Cardiac septum (tissue), 1 donor: ENCODE results near the gene SCYL1. TPM values are rescaled to one million over a fixed set of nuclear protein-coding genes. Genes with fewer than 3 reads are reported as not detected.

Experiments used
- DNase-seq: peaks from one replicate; pipeline ENCODE4 v3.0.0-alpha.2; 2020; ENCODE audit warnings: low spot score
- intact Hi-C: fragments of 100-400 bp; cut with DNase I; formaldehyde crosslinking; loops from one replicate; pipeline ENCODE4 v1.14.0; 2022
- total RNA-seq: library from RNA; stranded (reverse); fragmentation: NEBNext Ultra II Directional; extraction: Animal tissue kit (Norgen Biotek cat#: 25700); gene quantifications from one replicate; pipeline ENCODE4 v1.2.1, GENCODE V29; 2021
- donor health status: DM: no; HTN: no; CAD: no.

SCYL1 gene
- total RNA-seq, 1 donor from 2014 or later, result 60.2 TPM

DNA sequence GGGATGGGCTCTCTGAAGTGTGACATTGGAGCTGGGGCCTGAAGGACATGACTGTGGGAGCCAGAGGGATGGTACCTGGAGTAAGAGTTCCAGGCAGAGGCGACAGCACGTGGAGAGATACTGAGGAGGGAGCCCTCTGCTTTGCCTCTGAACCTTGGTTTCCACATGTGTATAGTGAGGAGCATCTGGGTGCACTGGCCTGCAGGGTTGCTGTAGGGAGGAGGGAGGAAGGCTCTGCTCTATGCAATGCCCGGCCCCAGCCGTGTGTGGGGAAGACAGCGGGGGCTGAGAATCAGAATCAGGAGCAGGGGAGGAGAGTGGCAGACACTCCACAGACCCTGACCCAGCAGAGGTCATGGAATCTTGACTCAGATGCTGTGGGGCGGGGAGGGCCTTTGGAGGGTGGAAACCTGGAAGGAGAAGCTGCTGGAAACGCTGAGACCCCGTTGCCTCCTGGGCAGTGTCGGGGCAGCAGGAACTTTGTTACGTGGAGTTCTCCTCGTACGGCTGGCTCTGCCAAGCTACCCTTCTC is 4.0 kb downstream of the SCYL1 start:
- intact Hi-C loops, result no loop called here
- no peak for DNase-seq

DNA sequence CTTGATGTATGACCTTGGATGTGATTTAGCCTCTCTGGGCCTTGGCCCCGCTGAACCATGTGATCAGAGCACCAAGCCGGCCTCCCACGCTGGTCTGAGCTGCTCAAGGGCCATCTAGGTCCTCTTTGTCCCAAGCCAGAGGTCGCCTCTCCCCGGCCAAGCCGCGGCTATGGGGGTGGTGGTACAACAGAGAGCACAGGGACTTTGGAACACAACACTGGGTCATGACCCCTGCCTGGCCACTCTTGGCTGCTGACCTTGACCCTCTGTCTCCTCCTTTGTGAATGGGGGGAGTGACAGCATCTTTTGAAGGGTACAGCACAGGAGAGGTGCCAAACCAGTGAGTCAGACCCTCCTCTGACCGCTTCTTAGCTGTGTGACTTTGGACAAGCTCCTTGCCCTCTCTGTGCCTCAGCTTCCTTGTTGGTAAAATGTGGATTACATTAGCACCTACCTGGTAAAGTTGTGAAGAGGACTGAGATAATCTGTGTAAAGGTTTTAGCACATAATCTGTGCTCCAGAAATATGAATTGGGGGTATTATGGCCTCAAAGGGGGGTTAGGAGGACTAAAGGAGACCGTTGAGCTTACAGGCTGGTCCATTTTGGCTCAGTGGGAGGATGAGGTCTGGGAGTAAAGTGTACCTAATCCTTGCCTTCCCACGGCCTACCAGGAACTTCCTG is 4.7 kb downstream of the SCYL1 start:
- no peak for DNase-seq

DNA sequence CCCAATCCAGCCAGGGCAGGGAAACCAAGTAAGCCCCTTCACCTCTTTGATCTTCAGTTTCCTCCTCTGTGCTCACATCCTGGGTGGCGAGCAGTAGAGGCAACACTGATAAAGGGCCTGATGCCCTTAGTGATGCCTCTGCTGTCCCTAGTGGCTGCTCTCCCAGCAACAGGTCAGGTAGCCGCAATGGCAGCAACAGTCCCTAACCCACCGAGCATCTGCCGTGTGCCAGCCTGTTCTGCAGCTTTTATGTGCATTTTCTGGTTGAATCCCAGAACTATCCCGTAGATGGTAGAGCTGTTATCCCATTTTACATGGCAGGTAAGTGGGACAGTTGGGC is 5.2 kb downstream of the SCYL1 start:
- DNase-seq, result no peak
- intact Hi-C loops, result no loop called here

More for the DNA sequence above, 4.7 kb downstream of the SCYL1 start:
- intact Hi-C loops, result no loop called here

DNA sequence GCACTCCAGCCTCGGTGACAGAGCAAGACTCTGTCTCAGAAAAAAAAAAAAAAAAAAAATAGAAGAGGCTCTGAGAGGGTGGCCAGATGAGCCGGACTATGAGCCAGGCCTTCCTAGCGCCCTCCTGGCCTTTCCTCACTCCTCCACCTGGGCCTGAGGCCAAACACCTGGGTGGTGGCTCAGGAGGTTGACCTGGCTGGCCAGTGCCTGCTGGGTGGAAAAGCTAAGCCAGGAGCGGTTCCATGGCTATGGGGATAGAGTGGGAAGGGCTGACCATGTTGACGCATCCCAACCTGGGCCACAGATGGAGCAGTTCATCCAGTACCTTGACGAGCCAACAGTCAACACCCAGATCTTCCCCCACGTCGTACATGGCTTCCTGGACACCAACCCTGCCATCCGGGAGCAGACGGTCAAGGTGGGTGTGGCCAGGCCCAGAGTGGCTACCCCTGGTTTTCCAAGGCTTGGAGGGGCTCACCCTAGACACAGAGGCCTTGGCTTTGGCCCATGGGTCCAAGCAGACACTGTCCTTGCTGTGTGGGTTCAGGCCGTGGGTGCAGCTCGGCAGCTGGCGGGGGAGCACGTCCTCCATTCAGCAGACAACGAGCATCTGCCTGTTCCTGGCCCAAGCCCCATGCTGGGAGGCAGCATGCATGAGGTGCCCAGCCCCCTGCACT is 7.6 kb downstream of the SCYL1 start:
- intact Hi-C loops, result no loop called here
- DNase-seq, result no peak

DNA sequence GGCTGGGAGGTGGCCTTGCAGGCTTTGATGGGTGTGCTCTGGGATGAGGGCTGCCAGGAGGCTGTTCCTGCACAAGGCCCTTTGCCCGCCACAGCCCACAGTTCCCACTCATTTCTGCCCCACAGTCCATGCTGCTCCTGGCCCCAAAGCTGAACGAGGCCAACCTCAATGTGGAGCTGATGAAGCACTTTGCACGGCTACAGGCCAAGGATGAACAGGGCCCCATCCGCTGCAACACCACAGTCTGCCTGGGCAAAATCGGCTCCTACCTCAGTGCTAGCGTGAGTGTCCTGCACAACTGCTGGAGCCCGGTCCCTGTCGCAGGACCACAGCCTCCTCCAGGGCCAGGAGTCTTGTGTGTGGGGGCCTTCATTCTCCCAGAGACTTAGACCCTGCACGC is 10.2 kb downstream of the SCYL1 start:
- no peak for DNase-seq
- intact Hi-C loops, result no loop called here

DNA sequence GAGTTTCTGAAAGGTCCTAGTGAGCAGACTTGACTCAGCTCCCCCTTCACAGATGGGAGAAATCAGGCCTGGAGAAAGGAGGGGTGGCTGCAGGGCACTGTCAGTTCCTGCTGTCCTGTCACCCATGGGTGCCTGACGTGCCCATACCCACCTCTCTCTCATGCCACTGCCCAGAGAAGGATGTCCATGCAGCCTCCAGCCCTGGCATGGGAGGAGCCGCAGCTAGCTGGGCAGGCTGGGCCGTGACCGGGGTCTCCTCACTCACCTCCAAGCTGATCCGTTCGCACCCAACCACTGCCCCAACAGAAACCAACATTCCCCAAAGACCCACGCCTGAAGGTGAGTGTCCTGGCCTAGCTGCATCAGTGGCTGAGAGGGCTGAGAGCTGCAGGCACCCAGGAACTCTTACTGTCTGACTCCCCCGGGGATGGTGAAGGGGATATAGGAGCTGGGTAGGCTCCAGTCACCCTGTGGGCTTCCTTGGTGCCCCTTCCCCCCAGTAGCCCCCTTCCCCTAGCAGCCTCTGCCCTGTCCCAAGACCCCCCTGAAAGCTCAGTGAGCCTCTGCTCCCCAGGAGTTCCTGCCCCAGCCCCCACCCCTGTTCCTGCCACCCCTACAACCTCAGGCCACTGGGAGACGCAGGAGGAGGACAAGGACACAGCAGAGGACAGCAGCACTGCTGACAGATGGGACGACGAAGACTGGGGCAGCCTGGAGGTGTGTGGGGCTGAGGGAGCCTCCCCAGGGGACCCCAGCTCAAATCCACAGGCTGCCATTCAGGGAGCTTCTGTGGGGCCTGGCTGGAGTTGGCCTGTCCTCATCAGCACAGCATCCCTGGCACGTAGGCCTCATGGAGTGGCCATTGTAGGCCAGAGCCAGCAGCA is 11.8 kb downstream of the SCYL1 start:
- intact Hi-C loops, result no loop called here
- DNase-seq, result no peak

DNA sequence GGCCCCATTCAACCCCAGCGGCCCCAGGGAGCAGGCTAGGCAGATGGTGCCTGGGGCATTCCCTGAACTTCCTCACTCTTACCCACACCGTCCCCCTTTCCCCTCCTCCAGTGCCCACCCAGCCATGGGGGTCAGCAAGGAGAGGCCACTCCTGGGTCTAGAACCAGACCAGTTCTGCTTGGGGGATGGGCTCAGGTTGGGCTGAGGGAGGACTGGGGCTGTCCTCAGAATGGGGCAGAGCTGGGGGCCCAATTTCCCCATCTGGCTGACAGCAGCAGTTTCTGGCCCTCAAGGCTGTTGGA is 12.4 kb downstream of the SCYL1 start:
- DNase-seq, result no peak
- intact Hi-C loops, result no loop called here

DNA sequence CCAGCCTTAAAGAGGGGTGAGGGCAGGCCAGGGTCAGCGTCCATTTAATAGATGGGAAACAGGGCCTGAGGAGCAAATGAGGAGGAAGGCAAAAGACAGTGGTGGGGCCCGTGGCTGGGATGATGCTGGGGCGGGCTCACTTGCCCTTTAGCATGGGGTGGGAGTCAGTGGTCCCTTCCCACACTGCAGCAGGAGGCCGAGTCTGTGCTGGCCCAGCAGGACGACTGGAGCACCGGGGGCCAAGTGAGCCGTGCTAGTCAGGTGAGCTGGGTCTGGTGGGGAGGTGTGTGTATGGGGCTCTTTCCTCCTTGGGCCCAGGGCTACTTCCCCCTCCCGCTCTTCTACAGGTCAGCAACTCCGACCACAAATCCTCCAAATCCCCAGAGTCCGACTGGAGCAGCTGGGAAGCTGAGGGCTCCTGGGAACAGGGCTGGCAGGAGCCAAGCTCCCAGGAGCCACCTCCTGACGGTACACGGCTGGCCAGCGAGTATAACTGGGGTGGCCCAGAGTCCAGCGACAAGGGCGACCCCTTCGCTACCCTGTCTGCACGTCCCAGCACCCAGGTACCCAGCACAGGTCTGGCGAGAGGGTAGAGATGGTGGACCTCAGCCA is 12.8 kb downstream of the SCYL1 start:
- intact Hi-C loops, result no loop called here
- DNase-seq, result no peak

DNA sequence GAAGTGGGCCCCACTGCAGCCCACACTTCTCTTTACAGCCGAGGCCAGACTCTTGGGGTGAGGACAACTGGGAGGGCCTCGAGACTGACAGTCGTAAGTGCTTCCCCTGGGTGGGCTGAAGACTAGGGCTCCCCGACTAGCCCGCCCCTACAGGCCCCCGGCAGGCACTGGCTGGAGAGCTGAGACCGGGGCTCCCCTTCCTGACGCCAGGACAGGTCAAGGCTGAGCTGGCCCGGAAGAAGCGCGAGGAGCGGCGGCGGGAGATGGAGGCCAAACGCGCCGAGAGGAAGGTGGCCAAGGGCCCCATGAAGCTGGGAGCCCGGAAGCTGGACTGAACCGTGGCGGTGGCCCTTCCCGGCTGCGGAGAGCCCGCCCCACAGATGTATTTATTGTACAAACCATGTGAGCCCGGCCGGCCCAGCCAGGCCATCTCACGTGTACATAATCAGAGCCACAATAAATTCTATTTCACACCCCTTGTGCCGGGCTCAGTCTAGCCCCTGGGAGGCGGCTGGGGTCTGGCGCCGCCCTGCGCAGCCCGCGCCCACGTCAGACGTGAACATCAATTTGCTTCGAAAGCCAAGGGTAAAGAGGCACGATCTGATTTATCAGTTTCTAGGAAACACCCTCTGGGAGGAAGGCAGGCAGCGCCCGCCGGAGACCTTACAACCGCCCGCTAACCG is 13.5 kb downstream of the SCYL1 start:
- no peak for DNase-seq
- intact Hi-C loops, result no loop called here

DNA sequence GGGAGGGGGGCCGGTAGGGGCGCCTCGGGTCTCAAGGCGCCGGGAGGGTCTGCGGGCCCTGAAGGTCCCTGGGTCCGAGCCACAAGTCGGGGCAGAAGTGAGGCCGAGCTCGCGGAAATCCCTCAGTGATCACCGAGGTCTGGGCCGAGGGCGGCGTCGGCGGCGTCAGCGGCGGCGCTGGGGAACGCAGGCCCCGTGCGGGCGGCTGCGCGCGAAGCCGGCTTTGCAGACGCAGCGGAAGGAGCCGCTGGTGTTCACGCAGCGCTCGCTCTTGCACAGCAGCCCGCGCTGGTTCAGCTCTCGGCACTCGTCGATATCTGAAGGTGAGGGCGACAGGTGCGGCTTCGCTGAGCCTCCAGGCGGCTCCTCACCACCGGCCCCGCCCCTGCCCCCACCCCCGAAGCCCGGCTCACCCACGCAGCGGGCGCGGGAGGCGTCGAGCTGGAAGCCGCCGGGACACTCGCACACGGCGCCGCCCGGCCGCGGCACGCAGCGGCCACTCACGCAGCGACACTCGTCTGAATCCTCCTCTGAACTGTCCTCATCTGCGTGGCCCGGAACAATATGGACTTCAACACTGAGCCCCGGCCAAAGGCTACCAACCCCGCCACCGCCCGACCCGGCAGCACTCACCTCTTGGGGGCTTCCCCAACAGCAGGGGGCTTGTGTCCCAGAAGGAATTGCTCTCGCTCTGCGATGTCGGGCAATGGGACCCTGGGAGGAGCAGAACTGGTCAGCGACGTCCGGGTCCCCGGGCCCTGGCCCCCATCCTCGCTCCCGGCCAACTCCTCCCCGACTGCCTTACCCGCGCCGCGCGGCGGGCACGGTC is 14.2 kb downstream of the SCYL1 start:
- no peak for DNase-seq
- intact Hi-C loops, result no loop called here

DNA sequence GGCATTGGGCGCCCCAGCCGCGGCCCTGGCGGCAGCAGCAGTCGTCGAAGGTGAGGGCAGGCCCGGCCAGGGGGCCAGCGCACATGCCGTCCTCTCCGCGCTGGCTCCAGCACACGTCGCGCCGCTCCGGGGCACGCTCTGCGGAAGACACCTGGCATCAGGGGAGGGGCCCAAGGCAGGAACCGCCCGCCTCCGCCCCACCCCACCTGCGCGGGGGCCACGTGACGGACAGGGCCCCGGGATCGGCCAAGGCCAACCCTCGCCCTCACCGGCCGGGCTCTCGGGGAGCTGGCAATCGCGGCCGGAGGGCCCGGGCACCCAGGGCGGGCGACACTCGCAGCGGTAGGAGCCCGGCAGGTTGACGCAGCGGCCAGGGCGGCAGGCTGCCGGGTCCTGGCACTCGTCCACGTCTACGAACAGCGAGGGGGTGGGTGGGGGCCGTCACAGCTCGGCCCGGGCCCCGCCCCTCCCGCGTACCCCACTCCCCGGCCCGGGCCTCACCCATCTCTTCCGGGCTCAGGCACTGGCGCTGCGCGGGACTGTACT is 14.9 kb downstream of the SCYL1 start:
- intact Hi-C loops, result loop anchor here (2.0 to 5.0 kb wide), 3 partner anchors 17 to 47 kb away; partner anchors contain the start of gene FAM89B
- no peak for DNase-seq

DNA sequence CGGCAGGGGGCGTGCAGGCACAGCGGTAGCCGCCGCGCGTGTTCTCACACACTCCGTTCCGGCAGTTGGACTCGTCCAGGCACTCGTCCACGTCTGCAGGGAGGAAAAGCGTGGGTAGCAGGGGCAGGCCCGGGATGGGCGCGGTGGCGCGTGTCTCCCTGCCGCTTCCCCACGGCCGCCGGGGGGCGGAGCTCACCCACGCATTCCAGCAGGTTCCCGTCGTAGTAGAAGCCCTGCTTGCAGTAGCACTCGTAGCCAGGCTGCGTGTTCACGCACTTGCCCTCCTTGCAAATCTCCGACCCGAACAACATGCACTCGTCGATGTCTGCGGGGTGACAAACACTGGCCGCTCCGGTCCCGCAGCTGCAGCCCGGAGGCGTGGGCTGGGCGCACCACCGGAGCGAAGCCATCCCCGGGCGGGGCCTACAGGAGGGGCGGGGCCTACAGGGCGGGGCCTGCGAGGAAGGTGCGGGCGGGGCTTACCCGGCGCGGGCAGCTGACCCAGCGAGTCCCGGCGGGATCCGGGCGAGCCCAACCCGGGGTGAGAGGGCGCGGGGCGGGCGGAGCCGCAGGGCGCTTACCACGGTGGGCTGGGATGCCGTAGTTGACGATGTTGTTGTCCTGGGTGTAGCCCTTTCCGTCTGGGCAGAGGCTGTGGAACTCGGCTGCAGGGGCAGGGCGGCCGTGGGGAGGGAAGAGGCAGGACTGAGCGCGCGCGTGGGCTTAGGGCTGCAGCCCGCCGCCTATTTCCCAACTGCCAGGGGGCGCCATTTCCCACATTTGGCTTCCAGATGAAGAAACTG is 15.6 kb downstream of the SCYL1 start:
- intact Hi-C loops, result loop anchor here (2.0 to 5.0 kb wide), 3 partner anchors 16 to 47 kb away; partner anchors contain the start of gene FAM89B
- DNase-seq, result peak; percentile 97

DNA sequence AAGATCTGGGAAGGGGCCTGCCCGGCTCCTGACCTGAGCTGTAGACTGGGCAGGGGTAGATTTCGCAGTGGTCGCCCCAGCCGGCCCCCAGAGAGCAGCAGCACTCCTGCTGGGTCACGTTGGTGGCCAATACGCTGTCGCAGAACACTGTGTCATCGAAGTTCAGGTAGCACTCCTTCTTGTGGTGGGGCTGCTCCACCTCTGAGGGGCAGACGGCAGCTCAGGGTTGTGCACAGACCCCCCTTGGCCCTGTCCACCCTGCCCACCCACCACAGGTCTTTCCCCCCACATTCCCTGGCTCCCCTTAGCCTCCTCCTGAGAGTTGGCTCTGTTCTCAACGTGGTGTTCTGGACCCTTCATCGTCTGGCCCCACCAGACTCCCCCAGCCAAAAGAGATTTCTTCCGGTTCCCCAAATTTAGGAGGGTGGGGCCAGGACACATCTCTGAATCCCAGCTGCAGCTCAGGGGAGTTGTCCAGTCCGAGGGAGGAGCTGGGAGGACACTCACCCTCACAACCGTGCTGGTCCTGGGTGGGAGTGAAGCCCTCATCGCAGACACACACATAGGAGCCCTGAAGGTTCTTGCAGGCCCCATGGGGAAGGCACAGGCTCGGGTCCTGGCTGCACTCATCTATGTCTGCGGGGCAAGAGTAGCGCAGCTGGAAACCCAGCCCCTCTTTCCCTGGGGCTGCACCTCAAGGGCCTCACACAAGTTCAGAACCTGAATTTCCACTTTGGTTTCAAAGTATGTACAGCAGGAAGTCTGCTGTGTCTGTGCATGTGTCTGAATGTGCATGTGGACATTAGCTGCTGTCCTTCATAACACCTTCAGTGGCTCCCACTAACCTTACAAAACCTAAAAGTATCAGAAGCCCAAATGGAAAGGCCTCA is 16.5 kb downstream of the SCYL1 start:
- intact Hi-C loops, result loop anchor here (2.0 to 5.0 kb wide), 3 partner anchors 15 to 46 kb away; partner anchors contain the start of gene FAM89B
- DNase-seq, result no peak

DNA sequence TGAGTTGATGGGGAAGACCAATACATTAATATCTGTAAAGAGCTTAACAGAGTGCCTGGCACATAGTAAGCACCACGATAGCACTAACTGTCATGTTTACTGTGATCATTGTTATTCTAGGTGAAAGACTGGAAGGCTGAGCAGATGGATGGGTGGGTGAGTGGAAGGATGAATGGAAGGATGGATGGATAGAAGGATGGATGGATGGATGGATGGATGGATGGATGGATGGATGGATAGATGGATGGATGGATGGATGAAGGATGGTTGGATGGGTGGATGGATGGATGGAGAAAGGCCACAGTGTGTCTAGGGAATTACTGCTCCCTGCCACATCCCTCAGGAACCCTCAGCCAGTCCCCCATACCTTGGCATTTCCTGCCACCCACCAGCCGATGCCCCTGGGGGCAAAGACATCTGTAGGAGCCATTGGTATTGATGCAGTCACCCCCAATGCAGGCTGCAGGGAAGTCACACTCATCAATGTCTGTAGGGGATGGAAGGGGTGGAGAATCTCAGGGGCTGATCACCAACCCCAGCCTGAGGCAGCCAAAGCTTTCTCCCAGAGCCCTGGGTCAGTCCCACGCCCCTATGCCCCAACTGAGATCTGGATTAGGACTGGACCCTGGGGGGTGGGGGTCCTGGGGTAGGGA is 18.0 kb downstream of the SCYL1 start:
- intact Hi-C loops, result loop anchor here (5.0 kb wide), 1 partner anchor 44 kb away; no protein-coding TSS in a partner anchor
- DNase-seq, result no peak

DNA sequence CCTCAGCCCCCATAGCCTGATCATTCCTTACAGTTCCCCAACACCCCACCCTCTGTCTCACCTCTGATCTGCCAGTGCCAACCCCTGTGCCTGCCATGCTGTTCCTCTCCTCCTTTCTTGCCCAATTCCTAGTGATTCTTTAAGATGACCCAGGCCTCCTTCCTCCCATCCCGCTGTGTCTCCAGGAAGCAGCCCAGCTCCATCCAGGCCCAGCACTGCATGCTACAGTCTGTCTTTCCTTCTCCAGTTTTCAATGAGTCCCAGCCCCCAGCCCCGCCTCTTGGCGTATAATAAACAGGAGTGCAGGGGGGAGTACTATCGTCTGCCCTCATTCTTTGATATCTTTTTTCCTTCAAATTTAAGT is 21.0 kb downstream of the SCYL1 start:
- DNase-seq, result no peak
- intact Hi-C loops, result no loop called here
